Measurements from ENCODE around the gene ABCD2.

GRCh38 chr12:39610436-39611025, 9.1 kb downstream of the ABCD2 start:
- TF ChIP-seq, protein P1, sequence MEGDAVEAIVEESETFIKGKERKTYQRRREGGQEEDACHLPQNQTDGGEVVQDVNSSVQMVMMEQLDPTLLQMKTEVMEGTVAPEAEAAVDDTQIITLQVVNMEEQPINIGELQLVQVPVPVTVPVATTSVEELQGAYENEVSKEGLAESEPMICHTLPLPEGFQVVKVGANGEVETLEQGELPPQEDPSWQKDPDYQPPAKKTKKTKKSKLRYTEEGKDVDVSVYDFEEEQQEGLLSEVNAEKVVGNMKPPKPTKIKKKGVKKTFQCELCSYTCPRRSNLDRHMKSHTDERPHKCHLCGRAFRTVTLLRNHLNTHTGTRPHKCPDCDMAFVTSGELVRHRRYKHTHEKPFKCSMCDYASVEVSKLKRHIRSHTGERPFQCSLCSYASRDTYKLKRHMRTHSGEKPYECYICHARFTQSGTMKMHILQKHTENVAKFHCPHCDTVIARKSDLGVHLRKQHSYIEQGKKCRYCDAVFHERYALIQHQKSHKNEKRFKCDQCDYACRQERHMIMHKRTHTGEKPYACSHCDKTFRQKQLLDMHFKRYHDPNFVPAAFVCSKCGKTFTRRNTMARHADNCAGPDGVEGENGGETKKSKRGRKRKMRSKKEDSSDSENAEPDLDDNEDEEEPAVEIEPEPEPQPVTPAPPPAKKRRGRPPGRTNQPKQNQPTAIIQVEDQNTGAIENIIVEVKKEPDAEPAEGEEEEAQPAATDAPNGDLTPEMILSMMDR (IDR thresholded peaks at IDR 0.05) = no peak
- TF ChIP-seq POLR2A (IDR thresholded peaks at IDR 0.05) (no peak), POLR2AphosphoS5 (IDR thresholded peaks at IDR 0.05) (no peak)
